Myocyte (in vitro differentiated cells): Measurements from ENCODE around the gene NONO. TPM values are rescaled to one million over a fixed set of nuclear protein-coding genes. Genes with fewer than 3 reads are reported as not detected.
"Not testable (repeated sequence)": the region's sequence is repeated elsewhere in the genome, so short reads cannot be mapped to it uniquely, and the experiment has no call there.

Experiments used
- DNase-seq: peaks from one replicate; pipeline ENCODE4 v3.0.0-alpha.2; 2012; ENCODE audit warnings: low read depth
- polyA plus RNA-seq: library from polyadenylated mRNA; unstranded; fragments of >200 nt; gene quantifications from one replicate; pipeline ENCODE4 v1.2.1, GENCODE V29; 2012; ENCODE audit warnings: missing spikeins
- total RNA-seq: library from RNA; depleted of rRNA; stranded (reverse); fragments of >200 nt; gene quantifications from 2 replicates; pipeline ENCODE4 v1.2.3, GENCODE V29; 2014

The NONO gene
- 373 and 376 TPM in 2 replicates for total RNA-seq
- polyA plus RNA-seq = 245 TPM

DNA sequence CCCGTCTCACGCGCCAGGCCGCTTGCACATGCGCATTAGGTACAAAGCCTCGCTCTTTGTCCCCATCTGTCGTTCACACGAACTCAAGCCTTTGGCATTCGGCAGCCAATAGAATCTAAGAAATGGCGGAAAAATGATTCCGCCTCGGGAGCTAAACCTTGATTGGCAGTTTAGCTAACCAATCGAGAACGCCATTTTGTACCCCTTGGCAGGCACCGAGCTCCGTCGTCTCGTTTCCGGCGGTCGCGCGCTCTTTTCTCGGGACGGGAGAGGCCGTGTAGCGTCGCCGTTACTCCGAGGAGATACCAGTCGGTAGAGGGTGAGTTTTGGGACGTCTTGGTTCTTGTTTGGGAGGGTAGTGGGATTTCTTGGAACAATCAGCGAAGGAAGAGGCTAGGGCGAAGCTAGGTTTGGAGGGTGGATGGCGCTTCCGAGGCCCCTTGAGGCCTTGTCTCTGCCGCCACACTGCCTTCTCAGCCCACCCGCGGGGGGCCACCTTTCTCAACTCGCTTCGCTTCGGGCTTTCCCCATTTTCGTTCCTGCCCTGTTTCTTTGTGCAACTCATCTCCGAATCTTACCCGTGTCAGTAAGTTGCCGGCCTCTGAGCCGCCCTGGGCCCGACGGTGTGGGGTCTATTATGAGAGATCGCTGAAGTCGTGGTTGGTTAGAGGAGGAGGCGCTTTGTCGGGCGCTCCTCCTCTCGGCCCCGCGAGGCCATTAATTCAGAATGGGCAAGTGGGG, at the start of gene NONO:
Gene NONO, plus strand, starts transcription at position 233 of the 741 bp plus-strand sequence. CDS start 7,003 bp downstream, outside the sequence.
- peak; percentile 99 for DNase-seq

- no peak for DNase-seq
Observed at GRCh38 chrX:71235482-71235881, 48.0 kb upstream of the NONO start.

GRCh38 chrX:71236836-71237235, 46.6 kb upstream of the NONO start:
- no peak for DNase-seq

DNA sequence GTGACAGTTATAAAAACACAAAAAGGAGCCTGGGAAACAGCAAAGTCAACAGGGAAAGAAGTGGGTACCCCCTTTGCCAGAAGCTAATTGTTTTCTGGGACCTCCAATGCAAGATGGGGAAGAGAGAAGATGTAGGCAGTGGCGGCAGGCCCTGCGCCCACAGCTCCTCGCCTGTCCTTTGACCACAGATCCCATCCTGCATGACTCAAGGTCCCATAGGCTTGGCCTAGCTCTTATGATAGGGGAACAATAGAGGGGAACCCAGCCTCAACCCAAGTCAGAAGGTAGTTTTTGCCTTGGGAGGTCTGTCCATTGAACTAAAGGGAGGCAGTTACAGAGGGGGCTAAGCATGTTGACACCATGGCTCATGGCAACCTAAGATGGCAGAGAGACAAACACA, 43.7 kb upstream of the NONO start:
- no peak for DNase-seq

DNA sequence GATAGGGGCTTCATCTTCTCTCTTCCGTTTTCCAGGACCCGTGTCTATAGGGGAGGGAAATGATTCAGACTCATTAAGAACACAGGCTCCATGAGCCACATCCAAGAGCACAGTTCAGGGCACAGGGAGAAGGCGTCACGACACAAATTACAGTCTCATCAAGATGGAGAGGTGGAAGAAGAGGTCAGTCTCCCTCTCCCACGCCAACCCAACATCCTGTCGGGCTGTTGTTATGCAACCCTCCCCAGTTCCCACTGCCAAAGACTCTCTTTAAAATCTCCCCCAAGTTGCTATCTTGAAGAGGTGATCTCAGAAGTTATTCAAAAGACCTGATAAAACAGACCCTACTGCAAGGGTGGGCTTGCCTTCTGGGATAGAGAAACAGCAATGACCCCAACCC, 42.1 kb upstream of the NONO start:
- DNase-seq = no peak

DNA sequence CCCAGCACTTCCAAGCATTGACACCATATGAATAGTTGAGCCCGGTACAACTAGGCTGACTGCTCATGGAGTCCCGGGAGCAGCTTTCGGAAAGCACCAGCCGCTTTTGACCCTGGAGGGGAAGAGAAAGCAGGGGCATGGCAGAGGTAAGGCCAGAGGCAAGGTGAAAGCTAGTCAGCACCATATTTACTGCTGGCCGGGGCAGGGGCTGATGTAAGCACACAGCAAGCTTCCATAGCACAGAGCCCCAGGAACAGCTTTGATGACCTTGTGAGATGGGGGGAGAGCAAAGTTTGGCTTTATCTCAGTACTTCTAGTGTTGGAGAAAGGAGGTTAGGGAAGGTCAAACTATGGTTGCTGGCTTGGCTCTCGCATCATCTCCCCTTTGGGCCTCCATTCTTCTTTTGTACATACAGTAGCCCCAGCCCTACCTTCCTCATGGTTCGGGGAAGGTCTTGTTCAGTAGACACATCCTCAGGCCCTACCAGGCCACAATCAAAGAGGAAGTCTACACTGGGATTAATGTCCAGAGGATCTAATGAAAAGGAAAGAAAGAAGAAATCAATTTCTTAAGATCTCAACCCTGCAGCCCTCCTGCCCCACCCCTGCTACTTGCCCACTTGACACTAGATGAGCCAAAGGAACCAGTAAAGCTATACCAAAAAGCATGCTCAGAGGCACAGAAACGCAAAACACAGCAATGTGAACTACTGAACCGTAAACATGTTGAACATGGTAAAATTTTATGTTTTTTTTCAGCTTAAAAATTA, 38.9 kb upstream of the NONO start:
- no peak for DNase-seq

GRCh38 chrX:71245159-71245558, 38.3 kb upstream of the NONO start:
- DNase-seq = no peak

DNA sequence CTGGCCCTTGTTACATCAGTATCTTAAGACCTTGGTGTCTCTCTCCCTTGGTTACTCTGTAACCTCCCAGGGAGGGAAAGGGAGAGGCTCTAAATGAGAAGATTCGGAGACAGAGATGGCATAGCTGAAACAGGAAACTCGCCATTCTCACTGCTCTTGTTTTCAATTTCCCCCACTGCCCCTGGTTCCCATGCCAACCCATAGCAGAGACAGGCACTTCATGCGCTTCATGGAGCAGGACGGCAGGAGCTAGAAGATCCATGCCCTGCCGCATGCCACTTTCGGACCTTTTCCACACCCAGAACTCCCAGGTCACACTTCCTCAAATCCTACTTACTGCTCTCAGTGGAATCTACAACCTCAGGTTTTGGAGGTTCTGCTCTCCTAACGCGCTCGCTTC, 32.6 kb upstream of the NONO start:
- DNase-seq = no peak

DNA sequence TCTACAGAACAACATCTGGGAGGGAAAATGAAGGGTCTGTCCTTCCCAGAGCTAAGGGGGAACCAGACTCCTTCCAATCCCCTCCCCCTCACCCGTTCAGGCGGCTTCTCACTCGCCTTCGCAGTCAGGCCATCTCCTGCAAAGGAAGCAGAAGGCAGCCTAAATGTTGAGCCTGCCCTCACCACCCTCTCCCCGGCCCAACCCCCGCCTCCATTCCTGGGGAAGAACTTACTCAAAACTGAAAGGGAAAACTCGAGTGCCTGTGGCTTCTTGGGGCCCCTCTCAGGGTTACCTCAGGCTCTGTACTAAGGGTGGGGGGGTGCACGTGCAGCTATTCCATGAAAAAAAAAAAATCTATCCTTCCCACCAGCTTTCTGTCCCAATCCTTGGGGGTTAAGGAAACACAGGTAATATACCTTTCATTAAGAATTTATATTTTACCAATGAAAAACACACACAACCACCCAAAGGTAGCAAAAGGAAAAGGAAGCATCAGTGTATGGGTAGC, 31.9 kb upstream of the NONO start:
- DNase-seq = no peak

DNA sequence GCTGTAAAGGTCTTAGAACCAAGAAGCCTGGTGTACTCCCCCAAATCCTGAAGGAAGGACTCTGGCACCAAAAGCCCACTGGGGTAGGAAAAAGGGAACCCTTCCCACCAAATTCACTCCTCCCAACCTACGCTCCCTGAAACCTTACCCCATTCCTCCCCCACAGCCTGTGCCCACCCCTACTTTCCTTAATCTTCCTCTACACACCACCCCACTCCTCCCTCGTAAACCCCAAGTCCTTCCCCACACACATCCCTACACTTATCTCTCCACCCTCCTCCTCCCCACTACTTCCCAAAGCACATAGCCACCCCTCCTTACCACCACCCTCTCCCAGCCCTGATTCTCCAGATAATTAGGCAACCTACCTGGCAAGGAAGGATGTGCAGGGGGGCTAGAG, 31.2 kb upstream of the NONO start:
- DNase-seq = no peak

DNA sequence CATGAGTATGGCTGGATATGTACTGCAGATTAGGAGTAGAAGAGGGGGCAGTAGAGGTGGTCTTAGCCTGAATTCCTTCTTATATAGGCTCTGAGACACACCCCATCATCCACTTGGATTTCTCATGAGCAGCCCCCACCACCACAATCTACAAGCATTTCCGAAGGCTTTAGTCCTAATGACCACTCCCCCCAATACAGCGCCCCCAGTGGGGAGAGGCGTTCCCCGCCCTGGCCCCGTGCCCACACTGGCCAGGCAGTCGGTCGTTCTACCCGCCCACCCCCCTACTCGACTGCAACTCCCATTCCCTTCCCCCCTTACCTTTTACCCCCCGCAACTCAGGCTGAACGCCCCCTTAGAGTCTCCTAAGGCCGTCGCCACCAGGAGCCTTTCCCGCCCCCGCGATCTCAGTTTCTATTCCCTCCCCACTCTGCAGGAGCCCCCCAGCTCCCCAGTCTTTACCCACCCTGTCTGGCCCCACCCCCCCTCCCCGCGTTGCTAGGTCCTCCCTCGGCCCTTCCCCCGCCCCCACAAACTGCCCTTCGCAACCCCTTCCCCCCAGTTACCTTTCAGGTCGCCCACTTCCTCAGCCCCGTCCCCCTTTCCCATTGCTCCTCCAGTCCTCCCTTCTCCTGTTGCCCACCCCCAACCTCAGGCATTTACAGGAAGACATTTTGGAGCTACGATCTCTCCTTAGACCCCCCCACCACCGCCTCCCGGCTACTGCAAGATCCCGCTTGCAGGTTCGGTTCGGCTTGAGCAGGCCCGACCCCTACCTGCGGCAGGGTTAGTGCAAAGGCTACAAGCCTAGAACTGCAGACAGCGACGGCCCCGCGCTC, 30.0 kb upstream of the NONO start:
- DNase-seq = peak; percentile 36

DNA sequence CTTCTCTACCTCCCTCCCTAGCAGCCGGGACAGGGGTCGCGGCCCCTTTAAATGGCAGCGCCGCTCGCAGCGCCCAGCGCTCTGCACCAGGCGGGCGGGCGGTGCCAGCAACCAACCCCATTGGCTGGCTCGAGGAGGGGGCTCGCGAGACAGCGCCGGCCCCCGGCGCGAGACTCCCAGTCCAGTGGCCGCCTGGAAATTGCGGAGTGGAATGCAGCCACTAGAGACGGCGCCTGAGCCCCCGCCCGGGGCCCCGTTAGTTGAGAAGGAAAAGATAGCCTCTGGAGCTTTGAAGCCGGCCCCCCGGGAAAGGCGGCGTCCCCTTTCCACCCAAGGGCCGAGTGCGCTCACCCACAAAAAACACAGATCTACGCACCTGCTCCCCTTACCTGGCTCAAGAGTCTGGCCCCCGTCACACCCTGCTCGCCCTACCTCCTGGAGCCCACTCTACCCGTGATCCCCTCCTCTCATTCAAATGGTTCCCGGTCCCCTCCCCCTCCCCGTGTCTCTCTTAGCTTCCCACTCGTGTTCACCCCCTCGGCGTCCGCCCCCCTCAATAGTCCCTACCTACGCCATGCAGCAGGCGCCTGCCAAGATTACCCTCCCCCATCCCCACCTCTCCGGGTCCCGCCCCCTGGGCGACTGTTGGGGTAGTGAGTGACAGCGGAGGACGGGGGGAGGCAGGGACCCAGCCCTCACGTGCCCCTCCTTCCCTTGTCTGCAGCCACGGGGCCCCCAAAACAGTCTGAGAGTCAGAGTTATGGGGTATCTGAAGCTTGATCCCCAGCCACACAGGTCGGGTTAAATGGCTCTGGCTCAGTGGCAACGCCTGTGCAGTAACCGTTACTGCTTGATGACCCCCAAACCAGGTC, 29.1 kb upstream of the NONO start, which contains the start of gene ZMYM3:
Gene ZMYM3, minus strand, starts transcription at position 49 of the 872 bp plus-strand sequence. CDS start 885 bp downstream, outside the sequence.
- peak; percentile 89 for DNase-seq

GRCh38 chrX:71256051-71256450, 27.4 kb upstream of the NONO start:
- DNase-seq = no peak

- DNase-seq = no peak
Observed at GRCh38 chrX:71256856-71257255, 26.6 kb upstream of the NONO start.

- not testable (repeated sequence) for DNase-seq
Observed at GRCh38 chrX:71268624-71269023, 14.8 kb upstream of the NONO start.

- no peak for DNase-seq
Observed at GRCh38 chrX:71269801-71270395, 13.5 kb upstream of the NONO start.

GRCh38 chrX:71272313-71272712, 11.1 kb upstream of the NONO start:
- DNase-seq = not testable (repeated sequence)

GRCh38 chrX:71281300-71281699, 2.1 kb upstream of the NONO start:
- DNase-seq = not testable (repeated sequence)

GRCh38 chrX:71282514-71283402, 677 bp upstream of the NONO start:
- DNase-seq = no peak
